Measurements from ENCODE around the gene C10orf95. TPM values are rescaled to one million over a fixed set of nuclear protein-coding genes. Genes with fewer than 3 reads are reported as not detected.

Gene C10orf95
- polyA plus RNA-seq, 1 of the 3 experiments (the other 2 are of a cell fraction): 0.07 TPM

DNA sequence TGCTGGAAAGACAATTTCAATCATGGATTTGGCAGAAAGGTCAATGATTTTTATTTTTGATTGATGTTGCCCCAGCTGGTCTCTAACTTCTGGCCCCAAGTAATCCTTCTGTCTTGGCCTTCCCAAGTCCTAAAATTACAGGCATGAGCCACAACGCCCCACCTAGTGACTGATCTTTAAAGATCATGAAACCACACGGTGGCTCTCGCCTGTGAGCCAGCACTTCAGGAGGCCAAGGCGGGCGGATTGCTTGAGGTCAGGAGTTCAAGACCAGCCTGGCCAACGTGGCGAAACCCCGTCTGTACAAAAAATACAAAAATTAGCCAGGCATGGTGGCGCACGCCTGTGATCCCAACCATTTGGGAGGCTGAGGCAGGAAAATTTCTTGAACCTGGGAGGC, 12.6 kb upstream of the C10orf95 start:
- no peaks in the 10 kb centered on the region for H3K36me3 ChIP-seq (replicated peaks in 1 of 2; ENCODE audit: control insufficient read depth in 1 of 2, insufficient read depth in 2 of 2, low read length in 1 of 2)
- H2AFZ ChIP-seq (ENCODE audit: low read depth): no peak overlapping the region
- H3K9me3 ChIP-seq: no peaks in the 10 kb centered on the region
- H3K9me2 ChIP-seq: no peaks in the 10 kb centered on the region
- no peaks in the 10 kb centered on the region for H3K79me2 ChIP-seq (ENCODE audit: insufficient read depth)
- peaks cover 0 to 10% of the 10 kb centered on the region in 2 experiments; a peak in 1 of 4 replicates for H3K4me1 ChIP-seq (ENCODE audit: control insufficient read depth in 1 of 2, insufficient read depth in 2 of 2, low read depth in 1 of 2, low read length in 1 of 2)
- no peak for DNase-seq
- TF ChIP-seq GABPA (IDR thresholded peaks at IDR 0.05; ENCODE audit: low read depth) (no peak), CHD2 (IDR thresholded peaks at IDR 0.05; ENCODE audit: low read length, partially characterized antibody) (no peak), NFIC (IDR thresholded peaks at IDR 0.05; ENCODE audit: borderline replicate concordance) (no peak), RXRA (IDR thresholded peaks at IDR 0.05; ENCODE audit: borderline replicate concordance, low read depth) (no peak), RCOR1 (IDR thresholded peaks at IDR 0.05; ENCODE audit: low read length) (no peak), MXI1 (IDR thresholded peaks at IDR 0.05; ENCODE audit: low read depth, low read length) (no peak)
- TF ChIP-seq, protein P1, sequence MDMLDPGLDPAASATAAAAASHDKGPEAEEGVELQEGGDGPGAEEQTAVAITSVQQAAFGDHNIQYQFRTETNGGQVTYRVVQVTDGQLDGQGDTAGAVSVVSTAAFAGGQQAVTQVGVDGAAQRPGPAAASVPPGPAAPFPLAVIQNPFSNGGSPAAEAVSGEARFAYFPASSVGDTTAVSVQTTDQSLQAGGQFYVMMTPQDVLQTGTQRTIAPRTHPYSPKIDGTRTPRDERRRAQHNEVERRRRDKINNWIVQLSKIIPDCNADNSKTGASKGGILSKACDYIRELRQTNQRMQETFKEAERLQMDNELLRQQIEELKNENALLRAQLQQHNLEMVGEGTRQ (IDR thresholded peaks at IDR 0.05; ENCODE audit: borderline replicate concordance, low read depth, low read length): no peak
- H3K9ac ChIP-seq: no peak overlapping the region
- POLR2A ChIA-PET: interaction anchor here (1.3 kb wide), 1 partner anchor 32 kb away, joined by 5 read pairs; the partner anchor contains the start of gene CUEDC2
- H3F3A ChIP-seq (replicated peaks; ENCODE audit: insufficient read depth): peaks cover 5% of the 10 kb centered on the region
- no peak overlapping the region for H3K4me2 ChIP-seq
- H3K27ac ChIP-seq (ENCODE audit: low read depth in 2 of 2, low read length in 1 of 2): no peak overlapping the region
- CTCF ChIA-PET: interaction anchor here (2.7 to 3.9 kb wide), 2 partner anchors 14 to 119 kb away, joined by 9 to 27 read pairs; no protein-coding TSS in a partner anchor
- no peak overlapping the region for H3K4me3 ChIP-seq (ENCODE audit: low read depth in 2 of 2, low read length in 1 of 2)
- no peaks in the 10 kb centered on the region for H4K20me1 ChIP-seq (ENCODE audit: insufficient read depth)
- H3K27me3 ChIP-seq (ENCODE audit: insufficient read depth): no peaks in the 10 kb centered on the region
- WGBS (ENCODE audit: low lambda C conversion rate): 98% methylated on average over 10 of the region's 10 CpGs

DNA sequence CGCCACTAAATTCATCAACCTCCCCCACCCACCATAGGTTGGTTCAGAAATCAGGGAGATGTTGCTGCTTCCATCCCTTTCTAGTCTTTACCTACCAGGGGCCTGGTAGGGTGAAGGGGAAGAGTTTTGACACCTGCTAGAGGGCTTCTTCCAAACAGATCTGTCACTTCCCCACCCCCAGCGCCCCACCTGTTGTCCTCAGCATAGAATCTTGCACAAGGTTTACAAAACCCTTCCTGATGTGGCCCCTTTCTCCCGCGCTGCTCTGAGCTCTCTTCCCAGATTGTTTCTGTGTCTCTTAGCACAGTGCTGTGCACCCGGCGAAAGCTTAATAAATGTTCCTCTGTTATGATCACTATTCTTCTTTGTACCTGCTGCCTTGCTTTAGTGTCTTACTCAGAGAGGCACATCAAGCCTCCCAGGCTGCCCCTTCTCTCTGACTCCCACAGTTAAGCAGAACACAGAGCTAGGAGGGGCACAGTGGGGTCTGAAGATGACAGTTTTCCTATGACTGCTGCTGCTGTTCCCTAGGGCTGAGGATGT, 11.2 kb upstream of the C10orf95 start:
- Histone ChIP-seq H3K9me3 (no peaks in the 10 kb centered on the region), H3K9ac (no peak overlapping the region), H3K4me2 (no peak overlapping the region), H4K20me1 (ENCODE audit: insufficient read depth) (no peaks in the 10 kb centered on the region), H3K27ac (ENCODE audit: low read depth in 2 of 2, low read length in 1 of 2) (no peak overlapping the region), H2AFZ (ENCODE audit: low read depth) (no peak overlapping the region), H3K36me3 (replicated peaks in 1 of 2; ENCODE audit: control insufficient read depth in 1 of 2, insufficient read depth in 2 of 2, low read length in 1 of 2) (no peaks in the 10 kb centered on the region), H3K4me3 (ENCODE audit: low read depth in 2 of 2, low read length in 1 of 2) (no peak overlapping the region; a peak in 1 of 4 replicates), H3F3A (replicated peaks; ENCODE audit: insufficient read depth) (peaks cover 5% of the 10 kb centered on the region), H3K27me3 (ENCODE audit: insufficient read depth) (no peaks in the 10 kb centered on the region), H3K79me2 (ENCODE audit: insufficient read depth) (no peaks in the 10 kb centered on the region), H3K4me1 (ENCODE audit: control insufficient read depth in 1 of 2, insufficient read depth in 2 of 2, low read depth in 1 of 2, low read length in 1 of 2) (peaks cover 0 to 10% of the 10 kb centered on the region in 2 experiments; a peak in 1 of 4 replicates), H3K9me2 (no peaks in the 10 kb centered on the region)
- POLR2A ChIA-PET: interaction anchor here (1.3 to 2.8 kb wide), 3 partner anchors 11 to 30 kb away, joined by 5 to 27 read pairs (median 7); partner anchors contain the start of genes C10orf95 and CUEDC2
- DNase-seq: no peak
- TF ChIP-seq POLR2AphosphoS5 (IDR thresholded peaks at IDR 0.05; ENCODE audit: low read depth, low read length) (no peak), SIN3A (IDR thresholded peaks at IDR 0.05; ENCODE audit: borderline replicate concordance, low read depth, low read length) (no peak), FOSL2 (IDR thresholded peaks at IDR 0.05; ENCODE audit: borderline replicate concordance, low read depth) (no peak), ELF1 (IDR thresholded peaks at IDR 0.05) (no peak), RFX5 (IDR thresholded peaks at IDR 0.05; ENCODE audit: low read length) (no peak)
- TF ChIP-seq, protein P1 (IDR thresholded peaks at IDR 0.05; ENCODE audit: borderline replicate concordance, low read depth, low read length): no peak
- TF ChIP-seq, protein P2, sequence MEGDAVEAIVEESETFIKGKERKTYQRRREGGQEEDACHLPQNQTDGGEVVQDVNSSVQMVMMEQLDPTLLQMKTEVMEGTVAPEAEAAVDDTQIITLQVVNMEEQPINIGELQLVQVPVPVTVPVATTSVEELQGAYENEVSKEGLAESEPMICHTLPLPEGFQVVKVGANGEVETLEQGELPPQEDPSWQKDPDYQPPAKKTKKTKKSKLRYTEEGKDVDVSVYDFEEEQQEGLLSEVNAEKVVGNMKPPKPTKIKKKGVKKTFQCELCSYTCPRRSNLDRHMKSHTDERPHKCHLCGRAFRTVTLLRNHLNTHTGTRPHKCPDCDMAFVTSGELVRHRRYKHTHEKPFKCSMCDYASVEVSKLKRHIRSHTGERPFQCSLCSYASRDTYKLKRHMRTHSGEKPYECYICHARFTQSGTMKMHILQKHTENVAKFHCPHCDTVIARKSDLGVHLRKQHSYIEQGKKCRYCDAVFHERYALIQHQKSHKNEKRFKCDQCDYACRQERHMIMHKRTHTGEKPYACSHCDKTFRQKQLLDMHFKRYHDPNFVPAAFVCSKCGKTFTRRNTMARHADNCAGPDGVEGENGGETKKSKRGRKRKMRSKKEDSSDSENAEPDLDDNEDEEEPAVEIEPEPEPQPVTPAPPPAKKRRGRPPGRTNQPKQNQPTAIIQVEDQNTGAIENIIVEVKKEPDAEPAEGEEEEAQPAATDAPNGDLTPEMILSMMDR (IDR thresholded peaks at IDR 0.05): no peak
- CTCF ChIA-PET: interaction anchor here (0.9 to 3.9 kb wide), 7 partner anchors 16 to 1469 kb away, joined by 3 to 27 read pairs (median 3); no protein-coding TSS in a partner anchor
- WGBS (ENCODE audit: low lambda C conversion rate): 91% methylated on average over 6 of the region's 6 CpGs

Data from SK-N-SH (cell line).